DND-41 (cell line): Measurements from ENCODE around the gene PHRF1.

Experiments
- EZH2 ChIP-seq: IDR thresholded peaks from 3 replicates; pipeline ENCODE4 v1.6.1; 2012; ENCODE audit warnings: borderline replicate concordance, low read depth, mild to moderate bottlenecking, moderate library complexity, low read length, inconsistent platforms; ENCODE audit not compliant: severe bottlenecking
- TF ChIP-seq, protein P1 (sequence below): IDR thresholded peaks from 2 replicates; pipeline ENCODE4 v1.5.1; 2012; ENCODE audit warnings: borderline replicate concordance, low read length, moderate library complexity, mild to moderate bottlenecking; ENCODE audit not compliant: poor library complexity, severe bottlenecking; ENCODE audit errors: extremely low read depth

DNA sequence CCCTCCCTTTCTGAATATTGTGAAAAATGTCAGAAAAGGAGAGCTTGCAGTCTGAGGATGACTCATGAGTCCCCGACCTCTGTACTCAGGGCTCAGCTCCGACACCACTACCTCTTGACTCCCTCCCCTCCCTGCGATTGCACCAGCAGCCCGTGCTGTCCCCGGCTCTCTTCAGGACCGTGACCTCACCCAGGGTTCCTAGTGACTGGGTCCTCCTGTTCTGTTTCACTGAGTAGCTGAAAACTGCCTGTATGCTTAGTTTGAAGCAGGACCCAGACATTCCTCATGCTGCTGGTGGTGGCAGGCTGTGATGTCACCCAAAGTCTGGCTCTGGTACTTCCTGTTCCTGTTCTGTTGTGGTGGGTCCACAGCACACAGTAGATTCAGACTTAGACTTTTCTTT, 11.7 kb downstream of the PHRF1 start:
- TF ChIP-seq, protein P1, sequence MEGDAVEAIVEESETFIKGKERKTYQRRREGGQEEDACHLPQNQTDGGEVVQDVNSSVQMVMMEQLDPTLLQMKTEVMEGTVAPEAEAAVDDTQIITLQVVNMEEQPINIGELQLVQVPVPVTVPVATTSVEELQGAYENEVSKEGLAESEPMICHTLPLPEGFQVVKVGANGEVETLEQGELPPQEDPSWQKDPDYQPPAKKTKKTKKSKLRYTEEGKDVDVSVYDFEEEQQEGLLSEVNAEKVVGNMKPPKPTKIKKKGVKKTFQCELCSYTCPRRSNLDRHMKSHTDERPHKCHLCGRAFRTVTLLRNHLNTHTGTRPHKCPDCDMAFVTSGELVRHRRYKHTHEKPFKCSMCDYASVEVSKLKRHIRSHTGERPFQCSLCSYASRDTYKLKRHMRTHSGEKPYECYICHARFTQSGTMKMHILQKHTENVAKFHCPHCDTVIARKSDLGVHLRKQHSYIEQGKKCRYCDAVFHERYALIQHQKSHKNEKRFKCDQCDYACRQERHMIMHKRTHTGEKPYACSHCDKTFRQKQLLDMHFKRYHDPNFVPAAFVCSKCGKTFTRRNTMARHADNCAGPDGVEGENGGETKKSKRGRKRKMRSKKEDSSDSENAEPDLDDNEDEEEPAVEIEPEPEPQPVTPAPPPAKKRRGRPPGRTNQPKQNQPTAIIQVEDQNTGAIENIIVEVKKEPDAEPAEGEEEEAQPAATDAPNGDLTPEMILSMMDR, result no peak
- TF ChIP-seq EZH2, result no peak
